Tibial artery (tissue), 4 donors: ENCODE results near the gene RNF113B.

Experiments
- DNase-seq, 2 donors: peaks; one replicate each; pipeline ENCODE4 v3.0.0-alpha.2; 2019
- H3K27ac ChIP-seq, 2 donors: fragments of 200-600 bp; sonication (generic) in 1 of 2; 1 replicate in 1 of 2; 2 replicates in 1 of 2; pipeline ENCODE4 v1.5.1; 2018 to 2019; ENCODE audit warnings: mild to moderate bottlenecking in 1 of 2
- H3K27me3 ChIP-seq, 2 donors: fragments of 200-600 bp; sonication (generic) in 1 of 2; one replicate each; pipeline versions ENCODE4 v1.5.1 to v1.6.0; 2016 to 2019
- H3K36me3 ChIP-seq, 3 donors: fragments of 200-600 bp; sonication (generic) in 2 of 3; one replicate each; pipeline ENCODE4 v1.5.1; 2016 to 2019; ENCODE audit warnings: mild to moderate bottlenecking in 2 of 3
- H3K4me1 ChIP-seq, 4 donors: fragments of 200-600 bp; sonication (generic) in 2 of 4; 1 replicate in 3 of 4; 2 replicates in 1 of 4; pipeline ENCODE4 v1.5.1; 2016 to 2019
- H3K4me3 ChIP-seq, 2 donors: fragments of 200-600 bp; sonication (generic) in 1 of 2; 1 replicate in 1 of 2; 2 replicates in 1 of 2; pipeline ENCODE4 v1.5.1; 2018 to 2019; ENCODE audit warnings: mild to moderate bottlenecking in 2 of 2
- H3K9me3 ChIP-seq, 3 donors: fragments of 200-600 bp; sonication (generic) in 1 of 3; one replicate each; pipeline ENCODE4 v1.5.1; 2016 to 2019
- intact Hi-C: fragments of 100-400 bp; cut with DNase I; formaldehyde crosslinking; loops from one replicate; pipeline ENCODE4 v1.15.0; 2023; ENCODE audit warnings: low total_unique reads
- TF ChIP-seq, protein P1 (sequence below), 2 experiments: fragments of 200-600 bp in 1 of 2; fragments of 450-650 bp in 1 of 2; IDR thresholded peaks; one replicate each; pipeline ENCODE4 v1.5.1; 2017 to 2019; ENCODE audit warnings: antibody characterized with exemption in 2 of 2, mild to moderate bottlenecking in 1 of 2, moderate library complexity in 1 of 2

The RNF113B gene

DNA sequence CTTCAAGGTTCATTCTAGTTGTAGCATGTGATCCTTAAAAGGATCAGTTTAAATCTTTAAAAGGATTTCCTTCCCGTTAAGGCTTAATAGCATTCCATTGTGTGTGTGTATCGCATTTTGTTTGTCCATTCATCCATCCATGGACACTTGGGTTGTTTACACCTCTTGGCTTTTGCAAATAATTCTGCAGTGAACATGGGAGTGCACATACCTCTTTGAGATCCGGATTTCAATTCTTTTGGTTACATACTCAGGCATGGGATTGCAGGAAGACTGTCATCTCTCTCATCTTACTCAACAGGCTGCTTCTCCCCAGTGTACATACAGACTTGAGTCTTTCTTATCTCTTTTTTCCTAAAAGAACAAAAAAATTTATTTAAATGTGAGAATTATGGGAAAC, 1.2 kb downstream of the RNF113B start:
- TF ChIP-seq, protein P1, sequence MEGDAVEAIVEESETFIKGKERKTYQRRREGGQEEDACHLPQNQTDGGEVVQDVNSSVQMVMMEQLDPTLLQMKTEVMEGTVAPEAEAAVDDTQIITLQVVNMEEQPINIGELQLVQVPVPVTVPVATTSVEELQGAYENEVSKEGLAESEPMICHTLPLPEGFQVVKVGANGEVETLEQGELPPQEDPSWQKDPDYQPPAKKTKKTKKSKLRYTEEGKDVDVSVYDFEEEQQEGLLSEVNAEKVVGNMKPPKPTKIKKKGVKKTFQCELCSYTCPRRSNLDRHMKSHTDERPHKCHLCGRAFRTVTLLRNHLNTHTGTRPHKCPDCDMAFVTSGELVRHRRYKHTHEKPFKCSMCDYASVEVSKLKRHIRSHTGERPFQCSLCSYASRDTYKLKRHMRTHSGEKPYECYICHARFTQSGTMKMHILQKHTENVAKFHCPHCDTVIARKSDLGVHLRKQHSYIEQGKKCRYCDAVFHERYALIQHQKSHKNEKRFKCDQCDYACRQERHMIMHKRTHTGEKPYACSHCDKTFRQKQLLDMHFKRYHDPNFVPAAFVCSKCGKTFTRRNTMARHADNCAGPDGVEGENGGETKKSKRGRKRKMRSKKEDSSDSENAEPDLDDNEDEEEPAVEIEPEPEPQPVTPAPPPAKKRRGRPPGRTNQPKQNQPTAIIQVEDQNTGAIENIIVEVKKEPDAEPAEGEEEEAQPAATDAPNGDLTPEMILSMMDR (IDR thresholded peaks at IDR 0.05): no peak
- DNase-seq: no peak
- Histone ChIP-seq H3K9me3 (no peaks in the 10 kb centered on the region), H3K27ac (peak overlapping the region in 1 of 2 donors; percentile 70), H3K36me3 (peaks cover 0 to 12% (median 6%) of the 10 kb centered on the region in 3 donors), H3K27me3 (no peaks in the 10 kb centered on the region), H3K4me3 (no peak overlapping the region), H3K4me1 (peaks cover 0 to 47% (median 40%) of the 10 kb centered on the region in 4 donors)
- intact Hi-C loops: no loop called here

DNA sequence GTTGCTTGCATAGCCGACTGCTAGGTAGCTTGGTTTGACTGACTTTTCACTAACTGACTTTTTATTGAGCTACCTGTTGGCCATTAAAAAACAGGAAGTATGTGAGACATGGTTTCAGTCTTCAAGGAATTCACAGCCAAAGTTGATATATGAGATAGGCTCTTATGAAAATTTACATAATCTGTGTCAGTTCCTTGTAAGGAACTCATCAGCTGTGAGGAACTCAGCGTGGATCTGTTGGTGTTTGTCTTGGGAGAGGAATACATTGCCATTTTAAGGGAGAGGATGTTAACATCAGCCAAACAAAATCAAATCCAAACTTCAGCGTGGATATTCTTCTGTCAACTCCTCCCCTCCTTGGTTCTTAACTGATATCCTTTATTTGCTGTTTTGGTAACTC, 2.0 kb downstream of the RNF113B start:
- no peak for DNase-seq
- TF ChIP-seq, protein P1 (IDR thresholded peaks at IDR 0.05): no peak
- Histone ChIP-seq H3K4me3 (no peak overlapping the region), H3K36me3 (peaks cover 0 to 12% (median 6%) of the 10 kb centered on the region in 3 donors), H3K27me3 (no peaks in the 10 kb centered on the region), H3K4me1 (peaks cover 0 to 47% (median 40%) of the 10 kb centered on the region in 4 donors), H3K9me3 (no peaks in the 10 kb centered on the region), H3K27ac (peak overlapping the region; percentile 63 to 70)
- intact Hi-C loops: no loop called here

DNA sequence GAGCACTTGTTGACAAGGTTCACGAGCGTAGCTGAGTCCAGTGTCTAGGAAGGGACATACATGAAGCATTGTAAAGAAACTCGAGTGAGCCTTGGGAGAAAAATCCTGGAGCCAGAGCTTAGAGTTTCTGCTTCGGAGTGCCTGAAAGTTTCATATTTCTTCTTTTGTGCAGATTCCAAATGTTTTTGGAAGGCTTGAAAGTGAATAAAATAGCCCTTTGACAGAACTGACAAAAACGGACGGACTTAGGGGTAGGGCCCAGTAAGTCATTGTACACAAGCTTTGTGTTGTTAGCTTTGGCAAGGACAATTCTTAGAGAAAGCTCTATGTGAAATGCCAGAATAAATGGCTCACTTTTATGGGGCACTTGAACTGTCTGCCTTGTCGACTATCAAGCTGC, 2.8 kb downstream of the RNF113B start:
- Histone ChIP-seq H3K36me3 (peaks cover 0 to 12% (median 6%) of the 10 kb centered on the region in 3 donors), H3K27me3 (no peaks in the 10 kb centered on the region), H3K27ac (peak overlapping the region; percentile 63 to 70), H3K9me3 (no peaks in the 10 kb centered on the region), H3K4me1 (peaks cover 0 to 47% (median 40%) of the 10 kb centered on the region in 4 donors), H3K4me3 (no peak overlapping the region)
- TF ChIP-seq, protein P1 (IDR thresholded peaks at IDR 0.05): no peak
- intact Hi-C loops: no loop called here
- no peak for DNase-seq

DNA sequence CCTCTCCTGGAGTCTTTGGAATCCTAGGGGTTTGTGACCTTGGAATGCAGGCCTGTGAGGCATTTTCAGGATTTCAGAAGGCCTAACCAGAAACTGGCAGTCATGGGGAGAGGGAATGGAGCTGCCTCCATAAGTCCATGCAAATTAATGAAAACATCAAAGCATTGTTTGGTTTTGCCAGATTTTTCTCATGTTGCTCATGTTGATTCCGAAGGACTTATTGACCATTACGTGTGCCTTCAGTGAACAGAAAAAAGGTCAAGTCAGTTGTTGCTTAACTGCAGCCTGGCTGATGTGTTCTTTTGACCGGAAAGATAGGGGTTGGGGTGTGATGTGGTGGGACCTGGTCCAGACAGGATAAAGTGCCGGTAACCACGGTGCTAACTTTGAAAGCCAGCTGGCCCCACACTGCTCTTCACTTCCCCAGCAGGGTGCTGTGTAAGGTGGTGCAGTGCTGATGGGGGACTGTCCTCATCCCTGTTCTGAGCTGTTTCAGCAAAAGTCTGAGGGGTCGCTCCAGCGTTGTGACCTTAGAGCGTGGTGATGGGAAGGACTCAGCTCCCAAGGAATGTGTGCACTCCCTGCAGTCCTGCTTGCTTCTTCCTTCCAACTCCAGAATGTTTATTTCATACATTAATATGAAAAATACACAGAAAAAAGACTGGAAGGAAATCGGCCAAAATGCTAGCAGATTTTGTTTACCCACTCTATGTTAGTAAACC, 3.5 kb downstream of the RNF113B start:
- intact Hi-C loops: no loop called here
- Histone ChIP-seq H3K36me3 (peaks cover 0 to 12% (median 6%) of the 10 kb centered on the region in 3 donors), H3K4me1 (peaks cover 0 to 47% (median 40%) of the 10 kb centered on the region in 4 donors), H3K9me3 (no peaks in the 10 kb centered on the region), H3K27me3 (no peaks in the 10 kb centered on the region), H3K27ac (peak overlapping the region; percentile 63 to 70), H3K4me3 (no peak overlapping the region)
- TF ChIP-seq, protein P1 (IDR thresholded peaks at IDR 0.05): no peak
- peak; percentile 44 to 67 for DNase-seq

DNA sequence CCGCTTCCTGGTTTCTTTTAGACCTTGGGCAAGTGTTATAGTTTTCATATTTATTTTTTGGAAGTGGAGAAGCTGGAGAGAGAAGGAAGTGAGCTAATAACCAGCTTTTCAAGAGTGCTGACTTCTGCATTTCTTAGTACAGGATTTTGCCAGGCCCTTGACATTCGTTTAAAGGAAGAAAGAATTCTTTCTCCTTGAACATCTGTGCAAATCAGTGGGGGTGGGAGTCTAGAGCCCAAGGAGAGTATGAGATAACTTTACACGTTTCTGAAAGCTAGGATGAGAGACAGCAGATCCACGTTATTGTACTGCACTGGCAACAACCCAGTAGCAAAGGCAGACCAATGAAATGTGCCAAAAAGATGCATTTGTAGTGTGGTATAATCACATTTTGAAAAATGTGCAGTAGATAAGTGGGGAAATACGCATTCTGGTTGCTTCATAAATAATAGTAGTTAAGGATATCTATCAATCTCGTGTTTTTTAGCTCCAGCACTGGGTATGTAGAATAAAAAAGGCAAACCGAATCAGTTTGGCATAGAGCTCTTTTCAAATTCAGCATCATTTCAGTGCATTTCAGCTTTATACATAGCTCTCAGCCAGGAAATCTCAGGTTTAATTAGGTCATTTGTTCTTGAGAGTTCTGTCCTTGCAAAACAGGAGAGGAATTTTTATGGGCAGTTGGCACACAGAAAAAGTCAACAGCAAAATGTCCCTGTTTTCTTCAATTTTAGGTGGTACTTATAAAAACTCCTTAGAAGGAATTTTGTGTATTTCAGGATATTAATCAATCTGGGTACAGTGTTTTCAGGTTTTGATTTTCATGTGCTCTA, 4.3 kb downstream of the RNF113B start:
- Histone ChIP-seq H3K4me3 (no peak overlapping the region), H3K27me3 (no peaks in the 10 kb centered on the region), H3K27ac (peak overlapping the region; percentile 63 to 70), H3K36me3 (peaks cover 0 to 12% (median 6%) of the 10 kb centered on the region in 3 donors), H3K9me3 (no peaks in the 10 kb centered on the region), H3K4me1 (peaks cover 0 to 47% (median 40%) of the 10 kb centered on the region in 4 donors)
- intact Hi-C loops: no loop called here
- TF ChIP-seq, protein P1 (IDR thresholded peaks at IDR 0.05): no peak
- no peak for DNase-seq
